OCI-LY7 (cell line): Measurements from ENCODE around the gene PSMB4.

Source experiments
- EZH2phosphoT487 ChIP-seq: fragments of 200-600 bp; sonication (generic); IDR thresholded peaks from 2 replicates; pipeline ENCODE4 v1.6.1; 2018; ENCODE audit warnings: low read depth, borderline replicate concordance, mild to moderate bottlenecking, mixed run types, antibody characterized with exemption, low read length, moderate library complexity, mixed read lengths
- TF ChIP-seq, protein P1 (sequence below): fragments of 200-600 bp; sonication (generic); conservative IDR thresholded peaks from 2 replicates; pipeline ENCODE4 v1.5.1; 2014; ENCODE audit warnings: mild to moderate bottlenecking, antibody characterized with exemption, low read length, moderate library complexity, mixed read lengths

DNA sequence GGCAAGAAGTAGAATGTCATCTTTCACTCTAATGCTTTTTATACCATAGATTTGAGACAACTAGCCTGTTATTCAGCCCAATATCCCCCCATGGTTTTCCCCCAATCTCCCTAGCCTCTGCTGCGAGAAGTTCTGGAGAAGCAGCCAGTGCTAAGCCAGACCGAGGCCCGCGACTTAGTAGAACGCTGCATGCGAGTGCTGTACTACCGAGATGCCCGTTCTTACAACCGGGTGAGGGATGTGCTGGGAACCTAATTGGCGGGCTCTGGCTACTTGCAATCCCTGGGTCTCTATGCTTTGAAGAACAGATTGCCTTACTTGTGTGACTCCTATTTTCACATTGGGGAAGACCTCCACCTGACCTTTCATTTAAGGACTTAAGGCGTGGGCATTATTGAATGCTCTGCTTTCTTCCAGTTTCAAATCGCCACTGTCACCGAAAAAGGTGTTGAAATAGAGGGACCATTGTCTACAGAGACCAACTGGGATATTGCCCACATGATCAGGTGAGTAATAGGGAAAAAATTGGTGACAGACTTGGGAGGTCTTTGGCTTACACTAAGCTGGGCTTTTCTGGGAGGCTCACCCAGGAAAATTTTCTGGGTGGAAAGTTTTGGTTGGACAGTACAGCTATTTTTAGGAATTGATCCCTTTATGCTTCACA, 1.9 kb downstream of the PSMB4 start:
- TF ChIP-seq EZH2phosphoT487, result no peak
- TF ChIP-seq, protein P1, sequence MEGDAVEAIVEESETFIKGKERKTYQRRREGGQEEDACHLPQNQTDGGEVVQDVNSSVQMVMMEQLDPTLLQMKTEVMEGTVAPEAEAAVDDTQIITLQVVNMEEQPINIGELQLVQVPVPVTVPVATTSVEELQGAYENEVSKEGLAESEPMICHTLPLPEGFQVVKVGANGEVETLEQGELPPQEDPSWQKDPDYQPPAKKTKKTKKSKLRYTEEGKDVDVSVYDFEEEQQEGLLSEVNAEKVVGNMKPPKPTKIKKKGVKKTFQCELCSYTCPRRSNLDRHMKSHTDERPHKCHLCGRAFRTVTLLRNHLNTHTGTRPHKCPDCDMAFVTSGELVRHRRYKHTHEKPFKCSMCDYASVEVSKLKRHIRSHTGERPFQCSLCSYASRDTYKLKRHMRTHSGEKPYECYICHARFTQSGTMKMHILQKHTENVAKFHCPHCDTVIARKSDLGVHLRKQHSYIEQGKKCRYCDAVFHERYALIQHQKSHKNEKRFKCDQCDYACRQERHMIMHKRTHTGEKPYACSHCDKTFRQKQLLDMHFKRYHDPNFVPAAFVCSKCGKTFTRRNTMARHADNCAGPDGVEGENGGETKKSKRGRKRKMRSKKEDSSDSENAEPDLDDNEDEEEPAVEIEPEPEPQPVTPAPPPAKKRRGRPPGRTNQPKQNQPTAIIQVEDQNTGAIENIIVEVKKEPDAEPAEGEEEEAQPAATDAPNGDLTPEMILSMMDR, result no peak
